ENCODE measurements around the gene AGAP6.
"Not testable (repeated sequence)": the region's sequence is repeated elsewhere in the genome, so short reads cannot be mapped to it uniquely, and the experiment has no call there.

Gene AGAP6

GRCh38 chr10:49988376-49988775 lies at the start of gene AGAP6:
TSS of gene AGAP6 (plus strand) at chr10:49988406. CDS start at chr10:49988716, 310 bp downstream.
- DNase-seq (ENCODE audit: low read depth in 2 of 2), result not testable (repeated sequence)

GRCh38 chr10:49941447-49942338 lies 46.5 kb upstream of the AGAP6 start, which contains the start of the genes PARG and TIMM23B:
TSS of gene PARG (minus strand) at chr10:49942027. CDS start at chr10:49941725, 302 bp downstream.
TSS of gene TIMM23B (plus strand) at chr10:49942053. CDS start at chr10:49942195, 142 bp downstream.
- peak; percentile 62 to 69 for DNase-seq (ENCODE audit: low read depth in 2 of 2)

- not testable (repeated sequence) for DNase-seq (ENCODE audit: low read depth in 2 of 2)
Measured at GRCh38 chr10:49942339-49942705, 45.9 kb upstream of the AGAP6 start.

- not testable (repeated sequence) for DNase-seq (ENCODE audit: low read depth in 2 of 2)
Measured at GRCh38 chr10:49943607-49944006, 44.6 kb upstream of the AGAP6 start.

- not testable (repeated sequence) for DNase-seq (ENCODE audit: low read depth in 2 of 2)
Measured at GRCh38 chr10:49948142-49948541, 40.1 kb upstream of the AGAP6 start.

- DNase-seq (ENCODE audit: low read depth in 2 of 2), result not testable (repeated sequence)
Measured at GRCh38 chr10:49948737-49949136, 39.5 kb upstream of the AGAP6 start.

GRCh38 chr10:49952006-49952405 lies 36.2 kb upstream of the AGAP6 start:
- not testable (repeated sequence) for DNase-seq (ENCODE audit: low read depth in 2 of 2)

- DNase-seq (ENCODE audit: low read depth in 2 of 2), result not testable (repeated sequence)
Measured at GRCh38 chr10:49953122-49953521, 35.1 kb upstream of the AGAP6 start.

GRCh38 chr10:49970331-49970857 lies 17.8 kb upstream of the AGAP6 start:
- DNase-seq (ENCODE audit: low read depth in 2 of 2), result not testable (repeated sequence)

- DNase-seq (ENCODE audit: low read depth in 2 of 2), result not testable (repeated sequence)
Measured at GRCh38 chr10:49971466-49971865, 16.7 kb upstream of the AGAP6 start.

GRCh38 chr10:49972094-49972493 lies 16.1 kb upstream of the AGAP6 start:
- not testable (repeated sequence) for DNase-seq (ENCODE audit: low read depth in 2 of 2)

- not testable (repeated sequence) for DNase-seq (ENCODE audit: low read depth in 2 of 2)
Measured at GRCh38 chr10:49977756-49978155, 10.4 kb upstream of the AGAP6 start.

- not testable (repeated sequence) for DNase-seq (ENCODE audit: low read depth in 2 of 2)
Measured at GRCh38 chr10:49987207-49987606, 999 bp upstream of the AGAP6 start.

- DNase-seq (ENCODE audit: low read depth in 2 of 2), result not testable (repeated sequence)
Measured at GRCh38 chr10:49995321-49995720, 7.1 kb downstream of the AGAP6 start.

- not testable (repeated sequence) for DNase-seq (ENCODE audit: low read depth in 2 of 2)
Measured at GRCh38 chr10:50014024-50014423, 25.8 kb downstream of the AGAP6 start.

- not testable (repeated sequence) for DNase-seq (ENCODE audit: low read depth in 2 of 2)
Measured at GRCh38 chr10:50015596-50016220, 27.5 kb downstream of the AGAP6 start.

GRCh38 chr10:50016926-50017325 lies 28.7 kb downstream of the AGAP6 start:
- DNase-seq (ENCODE audit: low read depth in 2 of 2), result not testable (repeated sequence)

- not testable (repeated sequence) for DNase-seq (ENCODE audit: low read depth in 2 of 2)
Measured at GRCh38 chr10:50017646-50018045, 29.4 kb downstream of the AGAP6 start.

- DNase-seq (ENCODE audit: low read depth in 2 of 2), result not testable (repeated sequence)
Measured at GRCh38 chr10:50019279-50019678, 31.1 kb downstream of the AGAP6 start.

GRCh38 chr10:50020451-50021024 lies 32.3 kb downstream of the AGAP6 start:
- not testable (repeated sequence) for DNase-seq (ENCODE audit: low read depth in 2 of 2)

GRCh38 chr10:50021646-50022045 lies 33.4 kb downstream of the AGAP6 start:
- no peak for DNase-seq (ENCODE audit: low read depth in 2 of 2)
